HG02840 (cell line): ENCODE results near the gene C4orf17.
A peak's percentile ranks its signal among the peaks of the same experiment; 100 is the strongest.
"Not testable (repeated sequence)": the region's sequence is repeated elsewhere in the genome, so short reads cannot be mapped to it uniquely, and the experiment has no call there.

Experiments
- ATAC-seq: cut with Tn5 transposase; IDR thresholded peaks from one replicate; pipeline ENCODE4 v1.9.1; 2021; ENCODE audit warnings: mild to moderate bottlenecking, moderate library complexity, moderate number of reproducible peaks; ENCODE audit not compliant: unreplicated experiment, low FRiP score

The C4orf17 gene

DNA sequence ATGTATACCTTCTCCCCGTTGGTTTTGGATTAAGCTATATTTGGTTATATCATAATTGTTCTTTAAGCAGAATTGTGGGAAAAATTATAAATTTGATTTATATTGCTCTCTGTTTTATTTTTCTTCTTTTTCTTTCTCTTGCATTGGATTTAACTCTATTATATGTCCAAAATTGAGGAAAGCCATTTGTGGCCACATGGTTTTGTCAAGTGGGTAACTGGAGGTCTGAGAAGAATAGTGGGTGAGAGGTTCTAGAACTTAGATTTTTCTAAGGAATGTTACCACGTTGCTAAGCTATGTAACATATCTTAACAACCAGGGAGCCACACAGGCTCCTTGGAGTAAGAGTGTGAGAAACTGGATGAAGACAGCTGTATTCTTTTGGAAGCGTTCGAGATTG, at the start of gene C4orf17:
Gene C4orf17 (plus strand): TSS at position 301 of the 400 bp plus-strand sequence. CDS start 2,061 bp downstream, outside the sequence.
- ATAC-seq: no peak

DNA sequence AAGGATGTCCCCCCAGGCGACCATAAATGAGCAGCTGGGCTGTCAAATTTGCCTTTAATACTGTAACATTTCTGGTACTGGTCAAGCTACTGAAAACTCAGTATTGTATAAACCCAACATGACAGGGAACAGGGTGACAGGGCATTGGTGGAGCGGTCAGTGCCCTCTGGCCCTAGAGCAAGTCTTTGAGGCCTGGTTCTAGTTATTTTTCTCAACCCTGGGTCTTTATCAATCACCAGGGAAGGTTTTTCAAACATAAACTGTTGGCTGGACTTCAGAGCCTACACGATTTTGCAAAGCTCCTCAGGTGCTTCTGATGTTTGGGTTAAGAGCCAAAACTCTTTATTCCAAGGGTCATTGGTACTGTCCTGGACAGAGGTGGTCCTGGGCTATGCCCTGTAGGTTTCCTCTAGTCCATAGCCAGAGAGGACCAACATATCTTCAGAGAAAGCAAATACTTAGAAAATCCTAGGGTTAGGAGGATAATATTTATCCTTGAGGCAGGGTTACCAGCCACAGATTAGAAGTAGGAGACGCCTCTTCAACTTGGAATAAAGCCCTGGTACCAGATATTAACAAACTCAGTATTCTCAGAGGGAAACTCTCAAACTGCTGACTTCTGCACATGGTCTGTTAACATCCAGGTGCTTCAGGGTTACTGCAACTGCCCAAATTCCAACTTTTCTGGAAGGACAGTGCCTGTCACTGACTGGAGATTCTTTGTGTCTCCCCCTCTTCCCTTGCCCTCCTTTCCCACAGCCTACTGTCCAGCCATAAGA, 49.0 kb upstream of the C4orf17 start:
- no peak for ATAC-seq

DNA sequence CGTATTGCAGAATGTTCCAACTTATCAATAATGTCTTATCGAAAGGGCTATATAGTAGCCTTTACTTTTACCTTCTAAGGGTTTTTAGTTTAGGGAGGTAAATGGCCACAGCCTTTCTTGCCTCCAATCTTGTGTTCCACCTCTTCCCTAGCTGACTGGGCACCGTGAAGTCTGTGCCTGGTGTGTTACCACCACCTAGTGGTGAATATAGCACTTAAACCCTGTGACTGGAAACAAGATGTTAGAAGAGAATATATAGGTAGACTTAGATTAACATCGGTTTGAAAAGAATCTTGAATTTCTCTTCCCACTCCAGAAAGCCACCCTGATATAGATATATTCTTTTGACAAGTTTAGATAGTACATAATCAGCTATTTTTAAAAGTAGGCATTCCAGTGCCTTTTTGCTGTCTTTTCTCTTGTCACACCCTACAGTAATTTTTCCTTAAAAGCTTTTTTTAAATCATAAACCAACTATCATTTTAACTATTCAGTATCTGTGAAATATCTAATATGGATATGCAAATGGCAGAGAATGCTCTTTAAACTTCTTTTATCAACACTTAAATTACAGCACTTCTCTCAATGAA, 47.9 kb upstream of the C4orf17 start:
- ATAC-seq: peak; percentile 96

DNA sequence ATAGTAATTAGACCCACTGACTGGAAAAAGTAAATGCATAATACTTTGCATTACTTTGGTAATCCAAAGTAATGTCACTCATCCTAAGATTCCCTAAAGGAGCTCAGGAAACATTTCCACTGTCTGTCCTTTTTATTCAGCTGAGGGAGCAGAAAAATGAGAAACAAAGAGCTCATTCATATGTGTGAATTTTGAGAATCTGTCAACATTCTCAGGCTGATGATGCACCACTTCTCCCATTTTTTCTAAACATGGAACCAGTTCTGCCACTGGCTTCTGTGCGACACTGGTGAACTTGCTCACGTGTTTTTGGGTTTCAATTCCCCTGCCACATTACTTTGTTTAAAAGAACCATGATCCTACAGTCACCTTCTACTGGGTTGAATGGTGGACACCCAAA, 47.3 kb upstream of the C4orf17 start:
- ATAC-seq: no peak

DNA sequence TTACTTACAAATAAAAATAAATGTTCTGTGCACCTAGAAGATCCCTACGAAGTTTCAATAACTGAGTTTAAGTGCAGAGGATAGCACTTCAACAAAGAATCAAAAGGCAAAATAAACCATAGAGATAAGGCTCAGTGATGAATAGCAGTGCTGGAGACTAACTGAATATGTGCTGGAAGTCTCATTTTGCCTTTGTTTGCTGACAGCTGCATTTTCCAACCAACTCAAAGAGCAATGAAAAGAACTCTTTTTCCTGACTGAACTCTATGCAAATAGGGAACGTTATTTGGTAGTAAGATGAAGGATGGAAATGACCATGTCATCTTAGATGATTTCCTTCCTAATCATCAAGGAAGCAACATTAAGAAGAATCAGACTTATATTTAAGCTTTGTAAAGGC, 42.9 kb upstream of the C4orf17 start:
- ATAC-seq: no peak

DNA sequence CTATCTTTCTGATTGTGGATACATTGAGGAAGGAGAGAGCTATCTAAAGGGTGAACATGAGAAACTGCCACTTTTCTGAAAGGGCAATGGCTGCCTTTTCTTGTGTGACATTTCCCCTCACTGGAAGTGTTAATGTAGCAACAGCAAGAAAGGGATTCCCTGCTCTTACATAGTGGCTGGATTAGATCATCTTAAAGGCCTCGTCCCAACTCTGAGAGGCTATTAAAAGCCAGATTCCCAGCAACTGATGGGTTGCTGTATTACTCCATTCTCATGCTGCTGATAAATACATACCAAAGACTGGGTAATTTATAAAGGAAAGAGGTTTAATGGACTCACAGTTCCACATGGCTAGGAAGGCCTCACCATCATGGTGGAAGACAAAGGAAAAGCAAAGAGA, 41.9 kb upstream of the C4orf17 start:
- no peak for ATAC-seq

DNA sequence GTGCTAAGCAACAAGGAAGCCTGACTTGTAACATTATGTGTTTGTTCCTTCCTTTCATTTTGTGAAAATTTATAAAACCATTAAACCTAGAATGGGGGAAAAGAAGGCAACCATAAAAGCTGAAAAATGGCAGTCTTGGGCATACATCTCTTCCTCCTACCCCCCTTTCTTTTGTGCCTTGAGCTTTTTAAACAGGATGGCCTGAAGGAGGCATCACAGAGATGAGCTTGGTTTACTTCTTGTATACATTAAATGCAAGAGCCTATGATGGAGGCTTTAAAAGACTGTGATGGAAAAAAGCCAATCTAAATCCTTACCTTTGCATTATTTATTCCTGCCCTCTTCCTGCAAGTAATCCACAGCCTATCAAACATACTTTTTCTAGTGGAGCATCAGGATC, 39.5 kb upstream of the C4orf17 start:
- ATAC-seq: no peak

DNA sequence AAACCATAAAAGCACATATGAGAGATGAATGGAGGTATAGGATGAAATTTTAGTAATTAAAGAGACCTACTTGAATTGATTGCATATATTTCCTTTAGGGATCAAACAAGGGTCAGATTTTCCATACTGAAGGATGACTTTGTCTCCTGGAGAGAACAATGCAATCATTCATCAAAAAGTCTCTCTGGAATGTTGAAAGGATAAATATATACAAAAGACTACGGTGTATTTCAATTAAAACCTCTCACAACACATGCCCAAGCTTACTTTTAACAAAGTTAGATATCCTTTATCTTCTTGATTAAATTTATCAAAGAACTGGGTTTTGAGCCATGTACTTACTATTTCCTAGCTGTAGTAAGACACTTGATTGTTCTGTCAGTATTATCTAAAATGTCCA, 38.9 kb upstream of the C4orf17 start:
- no peak for ATAC-seq

DNA sequence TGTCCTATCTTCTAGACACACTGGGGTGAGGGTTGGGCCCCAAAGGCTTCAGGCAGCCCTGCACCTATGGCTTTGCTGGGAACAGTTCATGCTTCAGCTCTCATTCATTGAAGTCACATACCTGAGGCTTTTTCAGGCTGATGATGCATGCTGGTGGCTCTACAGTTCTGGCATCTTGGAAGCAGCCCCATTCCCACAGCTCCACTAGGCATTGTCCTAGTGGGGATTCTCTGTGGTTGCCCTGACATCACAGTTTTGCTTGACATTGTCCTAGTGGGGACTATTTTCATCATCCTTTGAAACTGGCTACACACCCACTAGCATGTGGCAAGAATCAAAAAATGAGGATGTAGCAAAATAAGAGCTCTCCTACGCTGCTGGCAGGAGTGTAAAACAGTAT, 37.7 kb upstream of the C4orf17 start:
- no peak for ATAC-seq

DNA sequence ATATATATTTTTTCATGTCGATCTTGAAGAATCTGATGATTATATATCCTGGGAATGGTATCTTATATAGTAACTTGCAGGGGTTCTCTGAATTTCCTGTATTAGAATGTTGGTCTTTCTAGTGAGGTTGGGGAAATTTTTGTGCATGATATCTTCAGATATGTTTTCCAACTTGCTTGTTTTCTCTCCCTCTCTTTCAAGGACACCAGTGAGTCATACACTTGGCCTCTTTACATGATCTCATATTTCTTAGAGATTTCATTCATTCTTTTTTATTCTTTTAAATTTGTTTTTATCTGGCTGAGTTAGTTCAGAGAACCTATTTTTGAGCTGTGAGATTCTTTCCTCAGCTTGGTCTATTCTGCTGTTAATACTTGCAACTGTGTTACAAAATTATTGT, 27.2 kb upstream of the C4orf17 start:
- ATAC-seq: no peak

DNA sequence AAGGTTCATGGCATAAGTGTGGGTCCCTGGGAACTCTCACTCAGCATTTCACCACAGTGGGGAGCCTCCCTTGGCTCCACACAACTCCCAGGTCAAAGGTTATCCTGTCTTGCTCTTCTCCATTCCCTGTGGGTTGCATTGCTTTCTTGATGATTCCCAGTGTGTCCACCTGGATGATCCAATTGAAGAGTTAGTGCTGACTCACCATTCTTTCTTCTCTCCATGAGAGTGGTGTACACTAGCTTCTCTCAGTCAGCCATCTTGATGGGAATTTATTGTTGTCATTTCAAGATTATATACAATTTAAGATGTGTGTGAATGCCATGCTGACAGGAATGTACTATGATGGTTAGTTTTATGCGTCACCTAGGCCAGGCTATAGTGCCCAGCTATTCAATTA, 25.6 kb upstream of the C4orf17 start:
- no peak for ATAC-seq

DNA sequence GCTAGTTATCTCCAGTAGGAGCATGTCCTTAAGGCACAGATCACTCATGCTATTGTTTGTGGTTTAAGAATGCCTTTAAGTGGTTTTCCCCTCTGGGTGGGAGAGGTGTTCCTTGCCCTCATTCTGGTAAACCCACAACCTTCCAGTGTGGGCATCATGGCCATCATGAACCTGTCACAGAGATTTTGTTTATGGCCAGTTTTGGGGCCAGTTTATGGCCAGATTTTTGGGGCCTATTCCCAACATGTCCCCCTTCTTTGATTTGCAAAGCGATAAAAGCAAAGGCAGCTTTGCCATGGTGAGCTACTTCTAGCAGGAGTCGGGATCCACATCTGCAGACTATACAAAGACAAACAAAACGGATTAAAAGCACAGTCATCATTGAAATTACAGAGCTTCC, 24.2 kb upstream of the C4orf17 start:
- not testable (repeated sequence) for ATAC-seq

DNA sequence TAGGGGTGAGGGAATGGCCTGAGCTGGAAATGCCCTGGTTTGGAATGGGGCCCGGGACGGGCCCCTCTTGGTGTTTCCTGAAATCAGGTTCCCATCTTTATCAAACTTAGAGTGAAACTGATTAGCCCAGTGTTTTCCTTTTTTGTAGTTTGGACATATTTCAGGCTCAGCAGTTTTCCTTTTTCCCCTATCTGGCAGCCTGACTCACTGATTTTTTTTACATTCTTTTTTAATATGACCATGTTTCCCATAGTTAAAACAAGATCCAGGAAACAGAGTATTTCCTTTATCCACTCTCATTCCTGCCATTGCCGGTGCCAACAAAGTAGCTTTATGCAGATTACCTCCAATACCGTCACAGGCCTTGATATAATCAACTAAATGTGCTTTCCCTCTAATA, 20.5 kb upstream of the C4orf17 start:
- ATAC-seq: no peak

DNA sequence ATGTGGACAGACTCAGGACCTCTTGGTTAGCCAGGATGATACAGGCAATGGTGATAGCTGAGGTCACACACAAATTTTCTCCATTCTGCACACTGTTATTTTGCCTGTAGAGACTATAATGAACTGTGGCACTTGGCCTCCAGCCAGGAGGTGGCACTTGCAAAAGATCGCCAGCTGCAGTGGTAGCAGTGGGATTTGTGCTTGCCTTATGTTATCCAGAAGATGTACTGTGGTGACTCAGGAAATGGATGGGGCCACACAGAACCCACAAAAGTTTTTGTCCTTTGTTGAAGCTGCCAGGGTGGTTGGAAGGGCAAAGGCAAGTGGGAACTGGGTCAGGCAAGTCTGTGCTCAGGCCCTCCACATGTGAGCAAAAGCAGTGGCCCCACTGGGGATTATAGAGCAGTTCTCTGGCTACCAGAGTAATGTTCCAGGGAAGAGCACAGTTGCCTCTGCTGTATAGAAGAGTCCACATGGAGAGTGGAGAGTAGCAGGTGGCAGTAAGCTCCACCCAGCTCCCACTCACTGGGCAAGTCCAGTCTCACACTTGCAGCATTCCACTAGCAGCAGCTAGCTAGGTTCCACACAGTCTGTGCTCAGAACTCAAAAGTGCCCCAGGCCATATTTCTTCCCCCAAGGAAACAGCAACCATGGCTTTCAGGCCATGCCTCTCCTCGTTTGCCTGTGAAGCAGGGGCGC, 5.9 kb upstream of the C4orf17 start:
- no peak for ATAC-seq

DNA sequence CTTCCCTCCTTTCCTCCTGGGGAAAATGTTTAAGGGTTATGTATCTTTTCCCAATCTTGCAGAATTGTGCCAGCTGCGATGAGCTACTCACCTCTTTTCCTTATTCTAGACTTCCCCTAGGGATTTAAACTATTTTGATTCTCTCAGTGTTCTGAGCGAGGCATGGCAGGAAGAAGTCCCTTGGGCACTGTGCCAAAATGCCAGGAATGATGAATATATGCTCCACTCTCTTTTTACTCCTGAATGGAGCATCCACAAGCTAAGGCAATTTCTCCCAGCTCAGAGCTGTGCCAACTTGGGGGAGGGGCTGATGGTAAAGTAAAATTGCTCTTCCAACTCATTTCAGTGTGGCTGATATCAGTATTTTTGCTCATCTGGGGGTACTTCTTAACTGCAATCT, 4.0 kb upstream of the C4orf17 start:
- ATAC-seq: no peak

DNA sequence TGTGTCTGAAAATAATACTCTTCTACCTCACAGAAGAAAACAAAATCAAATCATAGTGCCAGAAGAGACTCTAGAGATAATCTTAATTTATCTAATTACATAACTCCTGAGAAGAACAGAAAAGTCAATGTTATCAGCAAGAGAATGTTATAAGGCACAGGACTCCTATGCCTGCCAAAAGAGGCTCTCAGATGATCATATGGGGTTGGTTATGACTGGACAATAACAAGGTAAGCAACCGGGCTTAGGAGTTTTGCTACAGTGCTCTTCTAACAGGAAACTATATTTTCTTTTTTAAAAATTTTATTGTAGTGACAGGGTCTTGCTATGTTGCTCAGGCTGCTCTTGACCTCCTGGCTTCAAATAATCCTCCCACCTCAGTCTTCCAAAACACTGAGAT, 3.5 kb upstream of the C4orf17 start:
- no peak for ATAC-seq

DNA sequence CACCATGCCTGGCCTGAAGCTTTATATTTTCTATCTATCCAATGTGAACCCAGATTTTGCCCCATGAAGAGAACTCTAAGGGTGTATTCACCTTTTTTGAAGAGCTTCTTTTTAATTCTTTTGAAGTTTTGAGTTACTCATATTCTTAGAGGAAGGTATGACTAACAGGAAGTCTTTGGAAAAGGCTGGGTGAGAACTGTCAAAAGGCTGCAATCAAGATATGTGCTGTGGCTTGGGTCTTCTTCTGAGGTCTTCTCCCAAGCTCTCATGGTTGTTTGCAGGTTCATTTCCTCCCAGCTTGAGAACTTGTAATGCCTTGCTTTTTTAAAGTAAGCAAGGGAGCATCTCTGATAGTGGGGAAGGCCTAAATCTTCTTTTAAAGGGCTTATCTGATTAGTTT, 3.1 kb upstream of the C4orf17 start:
- no peak for ATAC-seq

DNA sequence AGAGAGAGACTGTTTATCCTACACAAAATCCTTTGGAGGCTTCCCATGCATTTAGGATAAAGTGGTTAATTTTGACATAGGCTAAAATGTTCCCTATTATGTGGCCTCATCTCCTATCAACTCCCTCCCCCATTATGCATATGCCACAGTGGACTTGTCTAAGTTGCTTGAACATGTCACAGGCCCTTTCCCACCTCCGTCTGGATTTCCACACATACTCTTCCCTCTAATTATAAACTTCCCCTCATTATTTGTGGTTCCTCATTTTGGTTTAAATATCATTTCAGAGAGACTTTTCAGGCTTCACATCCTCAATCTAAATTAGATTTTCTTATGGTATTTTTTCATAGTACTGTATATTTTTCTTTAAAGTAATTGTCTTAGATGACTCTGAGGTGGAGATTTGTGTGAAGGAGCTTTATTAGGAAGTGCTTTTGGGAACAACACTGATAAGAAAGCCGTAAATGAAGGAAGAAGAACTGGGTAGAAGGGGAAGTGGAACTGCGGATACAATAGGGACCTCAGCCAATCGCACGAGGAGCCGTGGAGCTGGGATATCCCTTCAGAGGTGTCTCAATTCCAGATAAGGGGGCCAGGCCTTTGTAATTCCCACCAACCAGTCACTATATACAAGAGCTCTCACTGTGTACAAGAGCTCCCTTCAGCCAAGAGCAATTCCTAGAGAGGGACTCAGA, 7.9 kb downstream of the C4orf17 start:
- ATAC-seq: no peak

DNA sequence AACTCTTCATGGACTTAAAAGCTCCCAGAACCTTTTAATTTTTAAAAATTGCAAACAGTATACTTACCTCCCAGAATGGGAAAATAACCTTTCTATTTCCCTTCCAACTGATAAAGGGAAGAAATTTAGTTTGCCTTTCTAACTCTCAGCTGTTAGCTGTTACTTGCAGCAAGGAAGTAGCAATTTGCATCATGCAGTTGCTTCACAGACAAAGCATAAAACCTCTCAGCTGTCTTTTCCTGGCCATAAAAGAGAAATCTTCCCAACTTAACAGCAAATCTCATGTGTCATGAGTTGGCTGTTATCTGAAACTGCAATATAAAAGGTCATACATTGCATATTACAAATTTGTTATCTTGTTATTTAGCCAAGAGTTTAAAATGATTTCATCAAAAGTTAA, 18.4 kb downstream of the C4orf17 start:
- ATAC-seq: no peak

DNA sequence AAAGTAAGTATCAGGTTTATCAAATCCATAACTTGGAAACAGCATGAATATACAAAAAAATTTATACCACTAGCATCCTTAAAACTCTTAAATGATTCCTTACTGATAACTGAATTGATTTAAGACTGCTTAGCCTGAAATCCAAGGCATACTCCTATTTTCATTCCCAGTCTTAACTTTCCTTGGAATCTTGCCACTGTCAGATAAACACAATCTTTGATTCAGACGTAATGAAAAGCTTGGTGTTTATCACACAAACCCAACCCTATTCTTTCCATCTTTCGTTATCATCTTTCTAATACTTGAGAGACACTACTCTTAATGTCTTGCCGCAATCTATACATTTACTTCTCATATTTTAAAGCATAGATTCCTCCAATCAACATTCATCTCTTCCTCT, 19.1 kb downstream of the C4orf17 start:
- no peak for ATAC-seq

DNA sequence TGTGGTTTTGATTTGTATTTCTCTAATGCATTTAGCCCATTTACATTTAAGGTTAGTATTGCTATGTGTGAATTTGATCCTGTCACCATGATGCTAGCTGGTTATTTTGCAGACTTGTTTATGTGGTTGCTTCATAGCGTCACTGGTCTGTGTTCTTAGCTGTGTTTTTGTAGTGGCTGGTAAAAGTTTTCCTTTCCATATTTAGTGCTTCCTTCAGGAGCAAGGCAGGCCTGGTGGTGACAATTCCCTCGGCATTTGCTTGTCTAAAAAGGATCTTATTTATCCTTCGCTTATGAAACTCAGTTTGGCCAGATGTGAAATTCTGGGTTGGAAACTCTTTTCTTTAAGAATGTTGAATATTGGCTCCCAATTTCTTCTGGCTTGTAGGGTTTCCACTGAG, 23.9 kb downstream of the C4orf17 start:
- ATAC-seq: not testable (repeated sequence)
